Activated T-cell treated with anti-CD3 and anti-CD28 coated beads for 1 hour (primary cell): Measurements from ENCODE around the gene ICAM3.
A peak's percentile ranks its signal among the peaks of the same experiment; 100 is the strongest.

Source experiments
- DNase-seq: peaks from one replicate; pipeline ENCODE4 v3.0.0-alpha.2; 2020; ENCODE audit warnings: low read depth

Gene ICAM3

GRCh38 chr19:10318807-10319682, 20.4 kb downstream of the ICAM3 start:
- no peak for DNase-seq

- no peak for DNase-seq
Observed at GRCh38 chr19:10317857-10318462, 21.5 kb downstream of the ICAM3 start.

- no peak for DNase-seq
Observed at GRCh38 chr19:10317045-10317856, 22.2 kb downstream of the ICAM3 start.

GRCh38 chr19:10316229-10317044, 23.0 kb downstream of the ICAM3 start:
- DNase-seq: no peak

- DNase-seq: peak; percentile 96
Observed at GRCh38 chr19:10315335-10316214, 23.8 kb downstream of the ICAM3 start, which contains the start of gene FDX2. Gene FDX2 (minus strand): TSS chr19:10316015. CDS start chr19:10315996, 19 bp downstream.

- DNase-seq: no peak
Observed at GRCh38 chr19:10309423-10309822, 30.0 kb downstream of the ICAM3 start, which contains the start of gene ZGLP1. Gene ZGLP1 (minus strand): TSS chr19:10309815.

- no peak for DNase-seq
Observed at GRCh38 chr19:10306327-10306726, 33.1 kb downstream of the ICAM3 start.

GRCh38 chr19:10305139-10305806, 34.2 kb downstream of the ICAM3 start:
- DNase-seq: no peak

GRCh38 chr19:10299545-10300458, 39.6 kb downstream of the ICAM3 start:
- DNase-seq: no peak

GRCh38 chr19:10295847-10296591, 43.4 kb downstream of the ICAM3 start:
- DNase-seq: no peak

GRCh38 chr19:10295305-10295846, 44.0 kb downstream of the ICAM3 start:
- DNase-seq: peak; percentile 49

- DNase-seq: no peak
Observed at GRCh38 chr19:10294368-10294697, 45.1 kb downstream of the ICAM3 start.

GRCh38 chr19:10293637-10294367, 45.6 kb downstream of the ICAM3 start:
- no peak for DNase-seq

GRCh38 chr19:10292789-10293636, 46.4 kb downstream of the ICAM3 start:
- no peak for DNase-seq

- DNase-seq: peak; percentile 53
Observed at GRCh38 chr19:10292206-10292788, 47.1 kb downstream of the ICAM3 start.
